ENCODE measurements around the gene OSBPL5.

The OSBPL5 gene

GRCh38 chr11:3056296-3057068 is 108.6 kb downstream of the OSBPL5 start:
- Mint-ChIP-seq H3K4me1 (peaks cover 53% of the 10 kb centered on the region), H3K4me3 (peak overlapping the region; percentile 95)
- peak; percentile 25 for ATAC-seq

GRCh38 chr11:3055891-3056290 is 109.2 kb downstream of the OSBPL5 start:
- Mint-ChIP-seq H3K4me1 (peaks cover 59% of the 10 kb centered on the region), H3K4me3 (peak overlapping the region; percentile 95), H3K36me3 (no peaks in the 10 kb centered on the region), H3K27me3 (no peaks in the 10 kb centered on the region), H3K9me3 (no peaks in the 10 kb centered on the region), H3K27ac (peak overlapping the region; percentile 89)
- ATAC-seq, result no peak

More at GRCh38 chr11:3056296-3057068, 108.6 kb downstream of the OSBPL5 start:
- no peaks in the 10 kb centered on the region for H3K36me3 Mint-ChIP-seq
- no peaks in the 10 kb centered on the region for H3K27me3 Mint-ChIP-seq
- no peaks in the 10 kb centered on the region for H3K9me3 Mint-ChIP-seq
- H3K27ac Mint-ChIP-seq, result peak overlapping the region; percentile 89

- H3K36me3 Mint-ChIP-seq, result no peaks in the 10 kb centered on the region
- H3K9me3 Mint-ChIP-seq, result no peaks in the 10 kb centered on the region
- no peak overlapping the region for H3K4me3 Mint-ChIP-seq
- H3K4me1 Mint-ChIP-seq, result peaks cover 74% of the 10 kb centered on the region
- H3K27ac Mint-ChIP-seq, result peak overlapping the region; percentile 32
- no peaks in the 10 kb centered on the region for H3K27me3 Mint-ChIP-seq
- no peak for ATAC-seq
These were observed 112.5 kb downstream of the OSBPL5 start for GRCh38 chr11:3052567-3052966.

GRCh38 chr11:3052109-3052479 is 113.0 kb downstream of the OSBPL5 start:
- H3K27ac Mint-ChIP-seq, result peak overlapping the region; percentile 86
- peaks cover 69% of the 10 kb centered on the region for H3K4me1 Mint-ChIP-seq
- H3K4me3 Mint-ChIP-seq, result peak overlapping the region; percentile 25
- no peaks in the 10 kb centered on the region for H3K36me3 Mint-ChIP-seq
- peak; percentile 56 for ATAC-seq
- no peaks in the 10 kb centered on the region for H3K9me3 Mint-ChIP-seq
- no peaks in the 10 kb centered on the region for H3K27me3 Mint-ChIP-seq

GRCh38 chr11:3051196-3052108 is 113.7 kb downstream of the OSBPL5 start:
- H3K27ac Mint-ChIP-seq, result peak overlapping the region; percentile 86

GRCh38 chr11:3050386-3051195 is 114.5 kb downstream of the OSBPL5 start:
- H3K9me3 Mint-ChIP-seq, result no peaks in the 10 kb centered on the region
- peak overlapping the region; percentile 86 for H3K27ac Mint-ChIP-seq
- peak overlapping the region; percentile 42 for H3K4me3 Mint-ChIP-seq

More at GRCh38 chr11:3051196-3052108, 113.7 kb downstream of the OSBPL5 start:
- peak overlapping the region; percentile 25 for H3K4me3 Mint-ChIP-seq
- no peaks in the 10 kb centered on the region for H3K27me3 Mint-ChIP-seq
- ATAC-seq, result no peak
- peaks cover 68% of the 10 kb centered on the region for H3K4me1 Mint-ChIP-seq
- no peaks in the 10 kb centered on the region for H3K36me3 Mint-ChIP-seq
- no peaks in the 10 kb centered on the region for H3K9me3 Mint-ChIP-seq

GRCh38 chr11:3049430-3050243 is 115.5 kb downstream of the OSBPL5 start:
- peak overlapping the region; percentile 86 for H3K27ac Mint-ChIP-seq
- no peaks in the 10 kb centered on the region for H3K9me3 Mint-ChIP-seq
- H3K4me1 Mint-ChIP-seq, result peaks cover 52% of the 10 kb centered on the region
- peak; percentile 99 for ATAC-seq
- H3K36me3 Mint-ChIP-seq, result peaks cover 3% of the 10 kb centered on the region
- no peaks in the 10 kb centered on the region for H3K27me3 Mint-ChIP-seq
- peak overlapping the region; percentile 55 for H3K4me3 Mint-ChIP-seq

More at GRCh38 chr11:3050386-3051195, 114.5 kb downstream of the OSBPL5 start:
- no peak for ATAC-seq
- Mint-ChIP-seq H3K4me1 (peaks cover 59% of the 10 kb centered on the region), H3K36me3 (no peaks in the 10 kb centered on the region), H3K27me3 (no peaks in the 10 kb centered on the region)

- peaks cover 54% of the 10 kb centered on the region for H3K4me1 Mint-ChIP-seq
- peaks cover 6% of the 10 kb centered on the region for H3K36me3 Mint-ChIP-seq
- no peak overlapping the region for H3K27ac Mint-ChIP-seq
- no peaks in the 10 kb centered on the region for H3K27me3 Mint-ChIP-seq
- no peak for ATAC-seq
- no peaks in the 10 kb centered on the region for H3K9me3 Mint-ChIP-seq
- no peak overlapping the region for H3K4me3 Mint-ChIP-seq
These were observed 117.5 kb downstream of the OSBPL5 start for GRCh38 chr11:3047637-3048036.

- H3K4me1 Mint-ChIP-seq, result peaks cover 46% of the 10 kb centered on the region
- ATAC-seq, result no peak
- no peak overlapping the region for H3K27ac Mint-ChIP-seq
- H3K4me3 Mint-ChIP-seq, result no peak overlapping the region
- H3K27me3 Mint-ChIP-seq, result no peaks in the 10 kb centered on the region
- H3K36me3 Mint-ChIP-seq, result peaks cover 10% of the 10 kb centered on the region
- H3K9me3 Mint-ChIP-seq, result no peaks in the 10 kb centered on the region
These were observed 118.5 kb downstream of the OSBPL5 start for GRCh38 chr11:3046641-3047040.

- Mint-ChIP-seq H3K9me3 (no peaks in the 10 kb centered on the region), H3K4me3 (no peak overlapping the region), H3K4me1 (peaks cover 44% of the 10 kb centered on the region), H3K27ac (no peak overlapping the region), H3K36me3 (peaks cover 15% of the 10 kb centered on the region), H3K27me3 (no peaks in the 10 kb centered on the region)
- no peak for ATAC-seq
These were observed 118.9 kb downstream of the OSBPL5 start for GRCh38 chr11:3046190-3046589.

- Mint-ChIP-seq H3K27ac (peak overlapping the region; percentile 48), H3K27me3 (no peaks in the 10 kb centered on the region), H3K4me3 (no peak overlapping the region), H3K36me3 (peaks cover 18% of the 10 kb centered on the region), H3K4me1 (peaks cover 31% of the 10 kb centered on the region), H3K9me3 (no peaks in the 10 kb centered on the region)
- ATAC-seq, result no peak
These were observed 120.2 kb downstream of the OSBPL5 start for GRCh38 chr11:3044915-3045314.

GRCh38 chr11:3044004-3044403 is 121.1 kb downstream of the OSBPL5 start:
- H3K27me3 Mint-ChIP-seq, result no peaks in the 10 kb centered on the region
- no peak for ATAC-seq
- peaks cover 25% of the 10 kb centered on the region for H3K36me3 Mint-ChIP-seq
- peaks cover 22% of the 10 kb centered on the region for H3K4me1 Mint-ChIP-seq
- no peak overlapping the region for H3K4me3 Mint-ChIP-seq
- H3K9me3 Mint-ChIP-seq, result no peaks in the 10 kb centered on the region
- H3K27ac Mint-ChIP-seq, result peak overlapping the region; percentile 48

GRCh38 chr11:3043315-3043871 is 121.7 kb downstream of the OSBPL5 start:
- Mint-ChIP-seq H3K9me3 (no peaks in the 10 kb centered on the region), H3K4me1 (peaks cover 22% of the 10 kb centered on the region), H3K36me3 (peaks cover 25% of the 10 kb centered on the region), H3K4me3 (no peak overlapping the region), H3K27ac (peak overlapping the region; percentile 48), H3K27me3 (no peaks in the 10 kb centered on the region)
- ATAC-seq, result no peak

All from stimulated activated memory B cell treated with anti-CD40 and anti-IgM and Interleukin-4, amounts not matched to agents 10 μg/mL and 1 μg/mL and 100 μg/mL, for 72 hours (primary cell).